ENCODE data around the gene GLIS1.

Gene GLIS1

DNA sequence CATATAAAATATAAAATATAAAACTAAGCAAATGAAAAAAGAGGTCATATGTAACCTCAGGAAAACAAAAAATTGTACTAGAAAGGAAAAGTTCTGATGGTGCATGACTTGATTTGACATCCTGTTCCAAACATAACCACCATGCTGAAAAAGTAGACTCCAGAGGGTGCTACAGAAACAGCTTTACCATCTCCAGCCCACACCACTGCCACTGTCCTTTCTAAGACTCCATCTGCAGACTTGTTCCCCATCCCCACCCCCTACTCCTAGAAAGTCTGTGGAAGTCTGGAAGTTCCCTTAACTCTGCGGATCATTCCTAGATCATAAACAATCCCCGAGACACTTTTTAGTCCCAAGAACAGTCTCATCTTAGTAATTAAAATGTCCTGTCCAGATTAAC lies 20.5 kb downstream of the GLIS1 start:
- no peak for DNase-seq (ENCODE audit: low spot score)

- no peak for DNase-seq (ENCODE audit: low spot score)
Observed at GRCh38 chr1:53717025-53717804, 21.7 kb downstream of the GLIS1 start.

GRCh38 chr1:53716150-53716549 lies 22.8 kb downstream of the GLIS1 start:
- no peak for DNase-seq (ENCODE audit: low spot score)

DNA sequence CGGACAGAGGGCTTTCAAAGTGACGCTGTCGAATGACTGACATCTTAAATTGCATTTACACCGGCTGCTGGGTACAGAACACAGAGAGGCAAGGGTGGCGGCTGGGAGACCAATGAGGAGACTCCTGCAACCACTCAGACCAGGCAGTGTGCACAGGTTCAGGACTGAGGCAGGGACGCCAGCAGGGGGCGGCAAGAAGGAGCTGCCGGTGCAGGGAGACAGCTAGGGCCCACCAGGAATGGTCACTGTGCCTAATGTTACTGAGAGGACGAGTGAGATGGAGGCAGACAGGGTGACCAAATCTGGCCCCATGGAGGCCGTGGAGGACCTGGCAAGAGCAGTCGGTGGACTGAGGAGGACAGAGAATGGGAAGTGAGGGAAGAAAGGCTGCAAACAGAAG lies 23.5 kb downstream of the GLIS1 start:
- DNase-seq (ENCODE audit: low spot score), result no peak

DNA sequence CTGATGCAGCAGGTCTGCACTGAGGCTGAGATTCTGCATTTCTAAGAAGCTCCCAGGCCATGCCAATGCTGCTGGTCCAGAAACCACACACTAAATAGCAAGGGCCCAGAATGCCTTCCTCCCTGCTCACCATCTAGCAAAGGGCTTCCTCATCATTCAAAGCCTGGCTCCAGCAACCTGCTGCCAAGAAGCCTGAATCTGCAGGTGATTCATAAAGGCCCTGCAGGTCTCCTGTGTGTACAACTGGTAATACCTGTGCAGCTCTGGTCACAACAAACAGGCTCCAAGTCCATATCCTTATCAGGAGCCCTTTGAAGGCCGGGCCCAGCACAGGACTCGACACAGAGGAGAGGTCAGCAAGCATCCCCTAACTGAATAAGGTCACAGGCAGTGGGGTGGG lies 26.7 kb downstream of the GLIS1 start:
- DNase-seq (ENCODE audit: low spot score), result peak; percentile 45

- no peak for DNase-seq (ENCODE audit: low spot score)
Observed at GRCh38 chr1:53710584-53710983, 28.4 kb downstream of the GLIS1 start.

- DNase-seq (ENCODE audit: low spot score), result no peak
Observed at GRCh38 chr1:53708687-53709086, 30.3 kb downstream of the GLIS1 start.

- no peak for DNase-seq (ENCODE audit: low spot score)
Observed at GRCh38 chr1:53706356-53706755, 32.6 kb downstream of the GLIS1 start.

- no peak for DNase-seq (ENCODE audit: low spot score)
Observed at GRCh38 chr1:53705446-53706096, 33.4 kb downstream of the GLIS1 start.

DNA sequence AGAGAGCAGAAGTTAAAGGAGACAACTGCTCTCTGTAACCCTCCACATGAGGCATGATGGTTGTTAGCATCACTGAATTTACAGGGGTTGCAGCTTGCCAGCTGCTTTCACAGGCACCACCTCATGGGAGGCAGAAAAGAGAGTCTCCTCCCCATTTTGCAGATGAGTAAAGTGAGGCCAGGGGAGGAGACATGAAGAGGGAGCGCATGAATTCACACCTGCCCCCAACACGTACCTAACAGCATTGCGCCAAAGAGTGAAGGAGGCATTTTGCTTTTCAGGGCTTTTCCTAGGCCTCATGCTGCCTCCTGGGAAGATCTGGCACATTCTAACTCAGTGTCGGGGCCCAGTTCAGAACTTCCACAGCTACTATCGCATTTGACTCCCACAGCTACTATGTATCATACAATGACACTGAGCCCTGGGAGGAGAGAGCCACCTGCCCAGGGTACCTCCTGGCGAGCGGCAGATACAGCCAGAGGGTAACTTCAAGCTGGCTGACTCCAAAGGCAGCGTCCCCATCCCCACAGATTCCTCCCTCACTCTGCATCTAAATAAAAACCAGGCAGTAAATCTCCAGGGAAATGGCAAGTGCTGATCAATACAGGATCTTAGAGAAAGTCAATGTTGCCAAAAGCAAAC lies 34.0 kb downstream of the GLIS1 start:
- DNase-seq (ENCODE audit: low spot score), result no peak

GRCh38 chr1:53704304-53704703 lies 34.7 kb downstream of the GLIS1 start:
- no peak for DNase-seq (ENCODE audit: low spot score)

DNA sequence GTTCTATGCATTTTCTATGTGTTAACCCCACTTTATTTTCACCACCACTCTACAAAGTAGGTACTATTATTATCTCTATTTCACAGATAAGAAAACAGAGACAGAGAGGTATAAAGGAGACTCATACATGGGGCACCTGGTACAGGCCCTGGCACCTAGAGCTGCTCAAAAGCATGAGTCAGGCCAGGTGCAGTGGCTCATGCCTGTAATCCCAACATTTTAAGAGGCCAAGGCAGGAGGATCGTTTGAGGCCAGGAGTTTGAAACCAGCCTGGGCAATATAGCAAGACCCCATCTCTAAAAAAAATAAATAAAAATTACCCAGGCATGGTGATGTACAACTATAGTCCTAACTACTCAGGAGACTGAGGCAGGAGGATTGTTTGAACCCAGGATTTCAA lies 35.8 kb downstream of the GLIS1 start:
- no peak for DNase-seq (ENCODE audit: low spot score)

DNA sequence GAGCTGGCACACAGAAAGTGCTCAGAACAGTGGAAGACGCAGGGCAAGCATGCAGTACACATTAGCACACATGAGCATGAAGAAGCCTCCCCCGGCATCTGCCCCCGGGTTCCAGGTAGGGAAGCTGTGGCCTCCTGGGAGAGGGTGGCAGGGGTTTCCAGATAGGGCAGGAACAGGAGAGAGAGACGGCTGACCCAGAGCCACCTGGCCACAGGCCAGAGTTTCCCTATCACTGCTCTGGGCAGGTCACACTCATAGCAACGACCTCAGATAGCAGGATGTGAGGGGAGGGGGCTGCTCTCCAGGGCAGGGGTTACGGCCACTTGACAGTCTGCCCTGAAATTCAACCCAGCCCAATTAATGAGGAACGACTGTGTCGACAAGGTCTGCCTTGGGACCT lies 36.6 kb downstream of the GLIS1 start:
- no peak for DNase-seq (ENCODE audit: low spot score)

DNA sequence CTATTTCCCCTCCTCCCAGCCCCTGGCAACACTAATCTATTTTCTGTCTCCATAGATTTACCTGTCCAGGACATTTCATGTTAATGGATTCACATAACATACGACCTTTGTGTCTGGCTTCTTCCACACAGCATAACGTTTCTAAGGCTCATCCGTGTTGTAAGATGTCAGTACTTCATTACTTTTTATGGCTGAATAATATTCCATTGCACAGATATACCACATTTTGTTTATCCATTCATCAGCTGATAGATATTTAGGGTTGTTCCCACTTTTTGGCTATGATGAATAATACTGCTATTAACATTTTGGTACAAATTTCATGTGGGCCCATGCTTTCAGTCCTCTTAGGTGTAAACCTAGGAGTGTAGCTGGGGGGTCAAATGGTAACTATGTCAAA lies 38.2 kb downstream of the GLIS1 start:
- no peak for DNase-seq (ENCODE audit: low spot score)

DNA sequence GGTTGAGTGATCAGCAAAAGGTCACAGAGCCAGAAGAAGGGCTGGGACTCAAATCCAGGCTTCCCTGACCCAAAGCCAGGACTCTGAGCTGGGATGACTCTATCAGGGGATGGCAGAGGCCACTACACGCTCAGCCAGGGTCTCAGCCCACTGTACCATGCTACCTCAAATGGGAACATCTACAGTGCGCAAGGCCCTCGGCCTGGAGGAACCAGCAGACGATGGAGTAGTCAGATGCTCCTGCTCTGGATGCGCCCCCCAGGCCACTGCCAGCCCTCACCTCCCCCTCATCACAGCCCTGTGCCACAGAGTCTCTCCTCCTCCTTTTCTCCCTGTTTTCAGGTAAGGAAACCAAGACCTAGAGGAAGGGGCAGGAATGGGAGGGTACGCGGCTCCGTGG lies 39.0 kb downstream of the GLIS1 start:
- no peak for DNase-seq (ENCODE audit: low spot score)

- no peak for DNase-seq (ENCODE audit: low spot score)
Observed at GRCh38 chr1:53698384-53698980, 40.5 kb downstream of the GLIS1 start.

- peak; percentile 25 for DNase-seq (ENCODE audit: low spot score)
Observed at GRCh38 chr1:53697721-53698383, 41.1 kb downstream of the GLIS1 start.

DNA sequence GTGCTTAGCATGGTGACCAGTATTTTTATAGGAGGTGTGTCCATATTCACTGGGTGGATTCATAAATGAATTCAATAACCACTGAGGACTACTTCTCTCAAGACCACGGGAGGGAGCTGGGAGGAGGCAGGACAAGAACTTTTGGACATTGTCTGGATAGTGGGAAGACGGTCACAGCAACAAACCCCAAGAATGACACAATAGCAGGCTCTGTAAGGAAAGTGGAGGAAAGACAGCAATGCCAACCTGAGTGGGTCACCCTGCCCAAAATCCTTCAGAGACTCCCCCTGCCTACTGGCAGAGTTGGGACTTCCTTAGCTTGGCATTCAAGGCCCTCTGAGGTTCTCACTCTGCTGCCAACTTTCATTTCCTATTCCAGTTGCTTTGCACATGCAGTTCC lies 42.0 kb downstream of the GLIS1 start:
- no peak for DNase-seq (ENCODE audit: low spot score)

DNA sequence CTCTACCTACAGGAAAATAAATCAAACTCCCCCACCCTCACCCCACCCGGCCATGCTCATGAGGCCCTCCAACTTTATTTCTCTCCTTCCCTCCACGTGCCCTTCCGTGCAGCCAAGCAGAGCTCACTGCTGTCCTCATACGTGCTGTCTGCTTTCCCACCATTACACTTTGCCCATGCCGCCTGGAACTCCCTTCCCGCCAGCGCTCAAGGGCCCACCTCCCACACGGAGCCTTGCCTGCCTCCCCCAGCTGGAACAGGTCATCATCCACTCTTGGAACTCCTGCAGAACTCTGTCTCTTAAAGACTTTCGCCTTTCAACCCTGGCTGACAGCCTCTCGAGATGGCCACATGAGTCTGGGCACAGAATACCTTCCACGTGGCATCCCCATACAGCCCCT lies 42.4 kb downstream of the GLIS1 start:
- DNase-seq (ENCODE audit: low spot score), result no peak

- no peak for DNase-seq (ENCODE audit: low spot score)
Observed at GRCh38 chr1:53696051-53696450, 42.9 kb downstream of the GLIS1 start.

DNA sequence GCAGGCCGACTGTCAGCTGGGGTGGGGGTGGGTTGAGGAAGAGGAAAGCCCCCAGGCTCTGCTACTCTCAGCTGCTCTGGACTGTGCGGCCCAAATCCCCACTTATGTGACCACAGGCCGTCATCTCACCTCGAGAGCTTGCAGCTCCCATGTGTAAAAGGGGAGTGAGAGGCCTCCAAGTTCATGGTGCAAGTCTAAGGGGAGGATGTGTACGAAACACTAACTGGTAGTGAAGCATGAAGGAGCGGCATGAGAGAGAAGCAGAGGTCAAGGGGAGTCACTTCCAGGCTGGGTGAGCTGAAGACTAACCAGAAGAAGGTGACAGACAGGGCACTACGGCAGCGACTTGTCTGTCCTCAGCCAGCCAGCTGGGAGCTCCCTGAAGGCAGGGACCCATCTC lies 43.8 kb downstream of the GLIS1 start:
- DNase-seq (ENCODE audit: low spot score), result no peak

GRCh38 chr1:53694718-53695091 lies 44.3 kb downstream of the GLIS1 start:
- DNase-seq (ENCODE audit: low spot score), result no peak
